Activated CD8-positive, alpha-beta memory T cell treated with anti-CD3 and anti-CD28 coated beads for 36 hours (primary cell): ENCODE measurements around the gene RERE. TPM values are rescaled to one million over a fixed set of nuclear protein-coding genes. Genes with fewer than 3 reads are reported as not detected.

Experiments used
- CTCF ChIA-PET: fragments of 350-600 bp; sonication (Branson Sonifier 250); formaldehyde crosslinking; loops from one replicate; lab custom pipeline; 2021; ENCODE audit warnings: antibody characterized with exemption; lab: Charles Lee
- POLR2A ChIA-PET: fragments of 350-600 bp; sonication (Branson Sonifier 250); formaldehyde crosslinking; loops from one replicate; lab custom pipeline; 2021; ENCODE audit warnings: antibody characterized with exemption; lab: Charles Lee
- total RNA-seq, 2 experiments: library from RNA; stranded (reverse); gene quantifications; one replicate each; pipeline ENCODE4 v1.2.3, GENCODE V29; 2021

RERE gene
- total RNA-seq, 2 experiments from 2014 or later: 32.9 to 33.6 TPM

DNA sequence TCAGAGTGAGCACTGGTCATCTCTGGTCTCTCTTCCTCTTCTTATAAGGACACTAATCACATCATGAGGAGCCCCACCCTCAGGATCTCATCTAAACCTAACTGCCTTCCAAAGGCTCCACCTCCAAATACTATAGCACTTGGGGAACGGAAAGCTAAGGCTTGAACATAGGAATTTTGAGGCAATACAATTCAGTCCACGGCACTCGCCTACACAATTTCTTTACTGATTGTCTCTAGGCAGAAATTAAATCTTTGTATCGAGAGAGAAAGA, 127.3 kb downstream of the RERE start:
- CTCF ChIA-PET: interaction anchor here (0.6 to 0.7 kb wide), 2 partner anchors 43 to 68 kb away, joined by 3 read pairs; no protein-coding TSS in a partner anchor

GRCh38 chr1:8689431-8690252, 127.8 kb downstream of the RERE start:
- CTCF ChIA-PET: interaction anchor here (0.7 kb wide), 1 partner anchor 42 kb away, joined by 3 read pairs; no protein-coding TSS in a partner anchor
- POLR2A ChIA-PET: no interaction called here

More for the DNA sequence above, 127.3 kb downstream of the RERE start:
- POLR2A ChIA-PET: no interaction called here

DNA sequence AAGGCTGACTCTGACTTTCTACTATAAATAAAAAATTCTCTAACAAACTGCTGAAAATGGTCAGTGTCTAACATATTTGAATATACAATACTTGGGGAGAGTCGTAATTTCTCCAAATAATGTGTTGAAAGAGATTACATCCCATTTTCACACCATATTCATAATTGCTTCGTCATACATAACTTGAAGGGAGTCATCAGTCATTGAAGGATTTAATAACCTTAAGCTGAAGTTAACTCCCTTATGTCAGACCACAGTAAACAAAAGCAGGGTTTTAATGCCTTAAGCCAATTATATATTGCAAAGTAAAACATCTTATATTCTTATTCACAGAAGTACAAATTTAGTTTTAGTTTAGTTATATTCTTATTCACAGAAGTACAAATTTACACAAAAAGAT, 129.9 kb downstream of the RERE start:
- POLR2A ChIA-PET: no interaction called here
- CTCF ChIA-PET: interaction anchor here (1.1 kb wide), 1 partner anchor 60 kb away, joined by 3 read pairs; no protein-coding TSS in a partner anchor

- CTCF ChIA-PET: interaction anchor here (1.1 kb wide), 1 partner anchor 60 kb away, joined by 3 read pairs; no protein-coding TSS in a partner anchor
These were observed 130.4 kb downstream of the RERE start for GRCh38 chr1:8687039-8687438.

GRCh38 chr1:8685463-8685862, 132.0 kb downstream of the RERE start:
- CTCF ChIA-PET: interaction anchor here (0.7 kb wide), 1 partner anchor 164 kb away, joined by 3 read pairs; no protein-coding TSS in a partner anchor

More at GRCh38 chr1:8687039-8687438, 130.4 kb downstream of the RERE start:
- POLR2A ChIA-PET: no interaction called here

GRCh38 chr1:8684590-8684989, 132.8 kb downstream of the RERE start:
- ChIA-PET POLR2A (no interaction called here), CTCF (interaction anchor here (1.2 kb wide), 2 partner anchors 134 to 257 kb away, joined by 3 to 4 read pairs; no protein-coding TSS in a partner anchor)

More at GRCh38 chr1:8685463-8685862, 132.0 kb downstream of the RERE start:
- POLR2A ChIA-PET: interaction anchor here (0.7 kb wide), 1 partner anchor 59 kb away, joined by 5 read pairs; no protein-coding TSS in a partner anchor

DNA sequence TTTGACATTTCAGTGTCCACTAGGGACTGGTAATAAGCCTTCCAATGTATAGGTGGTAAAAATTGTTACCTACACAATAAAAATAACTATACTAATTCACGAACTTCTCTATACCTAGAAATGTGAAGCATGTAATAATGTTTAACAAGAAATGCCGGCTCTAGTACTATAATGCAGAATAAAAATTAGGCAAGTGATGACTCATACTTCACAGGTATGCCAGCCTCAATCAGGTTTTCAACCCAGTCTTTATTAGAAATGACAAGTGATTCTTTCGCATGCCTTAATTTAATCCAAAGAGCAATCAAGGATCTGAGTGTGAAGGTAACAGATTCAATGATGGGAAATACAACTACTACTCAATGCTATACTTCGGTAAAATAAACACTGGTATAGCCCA, 134.9 kb downstream of the RERE start:
- CTCF ChIA-PET: interaction anchor here (0.6 kb wide), 1 partner anchor 84 kb away, joined by 3 read pairs; no protein-coding TSS in a partner anchor

GRCh38 chr1:8681911-8682310, 135.5 kb downstream of the RERE start:
- POLR2A ChIA-PET: no interaction called here

More for the DNA sequence above, 134.9 kb downstream of the RERE start:
- POLR2A ChIA-PET: no interaction called here

GRCh38 chr1:8680664-8681650, 136.5 kb downstream of the RERE start:
- POLR2A ChIA-PET: no interaction called here

More at GRCh38 chr1:8681911-8682310, 135.5 kb downstream of the RERE start:
- CTCF ChIA-PET: no interaction called here

GRCh38 chr1:8679929-8680663, 137.3 kb downstream of the RERE start:
- POLR2A ChIA-PET: no interaction called here
- CTCF ChIA-PET: interaction anchor here (1.3 kb wide), 1 partner anchor 25 kb away, joined by 3 read pairs; no protein-coding TSS in a partner anchor

More at GRCh38 chr1:8680664-8681650, 136.5 kb downstream of the RERE start:
- CTCF ChIA-PET: interaction anchor here (1.3 kb wide), 1 partner anchor 24 kb away, joined by 3 read pairs; no protein-coding TSS in a partner anchor

- POLR2A ChIA-PET: no interaction called here
These were observed 138.0 kb downstream of the RERE start for GRCh38 chr1:8679395-8679800.

GRCh38 chr1:8678673-8679394, 138.6 kb downstream of the RERE start:
- ChIA-PET POLR2A (no interaction called here), CTCF (no interaction called here)

More at GRCh38 chr1:8679395-8679800, 138.0 kb downstream of the RERE start:
- CTCF ChIA-PET: no interaction called here

- CTCF ChIA-PET: interaction anchor here (0.9 kb wide), 1 partner anchor 12 kb away, joined by 3 read pairs; no protein-coding TSS in a partner anchor
- POLR2A ChIA-PET: no interaction called here
These were observed 139.7 kb downstream of the RERE start for GRCh38 chr1:8677782-8678181.

DNA sequence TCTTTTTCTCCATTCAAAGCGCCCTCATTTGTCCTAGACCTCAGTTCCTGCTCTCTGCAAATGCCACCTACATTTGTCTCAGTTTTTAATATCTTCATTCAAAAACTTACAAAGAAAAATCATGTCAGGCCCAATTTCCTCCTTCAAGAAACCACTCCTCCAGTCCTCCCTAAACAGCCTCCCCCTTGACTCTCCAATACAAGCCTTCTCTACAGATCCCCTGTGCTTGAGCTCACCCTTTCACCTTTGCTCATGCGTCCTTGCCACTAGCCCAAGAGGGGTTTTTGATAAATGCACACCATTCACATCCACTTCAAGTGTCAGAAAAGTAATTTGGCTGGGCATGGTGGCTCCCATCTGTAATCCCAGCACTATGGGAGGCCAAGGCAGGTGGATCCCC, 140.6 kb downstream of the RERE start:
- CTCF ChIA-PET: interaction anchor here (0.7 kb wide), 1 partner anchor 151 kb away, joined by 5 read pairs; no protein-coding TSS in a partner anchor
- POLR2A ChIA-PET: no interaction called here

- ChIA-PET CTCF (no interaction called here), POLR2A (no interaction called here)
These were observed 141.4 kb downstream of the RERE start for GRCh38 chr1:8676072-8676471.

GRCh38 chr1:8674912-8675311, 142.5 kb downstream of the RERE start:
- CTCF ChIA-PET: interaction anchor here (0.7 to 1.7 kb wide), 2 partner anchors 26 to 750 kb away, joined by 3 to 5 read pairs; no protein-coding TSS in a partner anchor
- POLR2A ChIA-PET: no interaction called here

DNA sequence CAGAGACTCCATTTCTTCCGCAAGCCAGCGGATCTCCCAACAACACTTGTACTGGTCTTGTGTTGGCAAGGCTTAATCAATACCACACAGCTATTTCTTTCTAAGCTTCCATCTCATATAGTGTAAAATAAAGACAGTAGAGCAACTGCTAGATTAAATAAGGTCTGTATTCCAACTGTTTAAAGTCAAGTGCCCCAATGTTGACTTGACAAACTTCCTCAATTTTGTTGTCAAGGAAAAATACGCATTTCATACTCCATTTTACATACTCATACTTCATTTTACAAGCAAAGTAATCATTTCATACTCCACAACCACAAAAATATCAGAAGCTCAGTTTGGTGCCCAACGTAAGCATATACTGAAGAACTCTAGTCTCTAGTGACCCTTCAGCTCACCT, 143.0 kb downstream of the RERE start:
- CTCF ChIA-PET: interaction anchor here (0.7 to 1.7 kb wide), 4 partner anchors 27 to 750 kb away, joined by 3 to 5 read pairs (median 3); no protein-coding TSS in a partner anchor
- POLR2A ChIA-PET: no interaction called here
